HG03460 (cell line): ENCODE results near the gene OLR1.

Experiments
- ATAC-seq: cut with Tn5 transposase; IDR thresholded peaks from one replicate; pipeline ENCODE4 v1.9.1; 2021; ENCODE audit not compliant: unreplicated experiment

Gene OLR1

DNA sequence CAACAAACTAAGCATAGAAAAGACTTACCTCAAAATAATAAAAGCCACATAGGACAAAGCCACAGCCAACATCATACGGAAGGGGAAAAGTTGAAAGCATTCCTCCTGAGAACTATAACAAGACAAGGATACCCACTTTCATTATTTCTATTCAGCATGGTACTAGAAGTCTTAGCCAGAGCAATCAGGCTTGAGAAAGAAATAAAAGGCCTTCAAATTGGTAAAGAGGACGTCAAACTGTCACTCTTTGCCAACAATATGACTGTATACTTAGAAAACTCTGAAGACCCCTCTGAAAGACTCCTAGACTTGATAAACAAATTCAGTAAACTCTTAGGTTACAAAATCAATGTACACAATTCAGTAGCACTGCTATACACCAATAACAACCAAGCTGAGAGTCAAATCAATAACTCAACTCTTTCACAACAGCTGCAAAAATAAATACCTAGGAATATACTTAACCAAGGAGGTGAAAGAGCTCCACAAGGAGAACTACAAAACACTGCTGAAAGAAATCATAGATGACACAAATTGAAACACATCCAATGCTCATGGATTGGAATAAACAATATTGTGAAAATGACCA is 61.6 kb downstream of the OLR1 start:
- no peak for ATAC-seq
